Activated CD8-positive, alpha-beta memory T cell treated with anti-CD3 and anti-CD28 coated beads, Interleukin-2, amount 50 U/mL, for 1 hour (primary cell): Measurements from ENCODE around the gene RUVBL1.

Experiments used
- DNase-seq: peaks from one replicate; pipeline ENCODE4 v3.0.0-alpha.2; 2020; ENCODE audit errors: extremely low read depth

RUVBL1 gene

GRCh38 chr3:128067489-128067888 is 56.1 kb downstream of the RUVBL1 start:
- DNase-seq: no peak

DNA sequence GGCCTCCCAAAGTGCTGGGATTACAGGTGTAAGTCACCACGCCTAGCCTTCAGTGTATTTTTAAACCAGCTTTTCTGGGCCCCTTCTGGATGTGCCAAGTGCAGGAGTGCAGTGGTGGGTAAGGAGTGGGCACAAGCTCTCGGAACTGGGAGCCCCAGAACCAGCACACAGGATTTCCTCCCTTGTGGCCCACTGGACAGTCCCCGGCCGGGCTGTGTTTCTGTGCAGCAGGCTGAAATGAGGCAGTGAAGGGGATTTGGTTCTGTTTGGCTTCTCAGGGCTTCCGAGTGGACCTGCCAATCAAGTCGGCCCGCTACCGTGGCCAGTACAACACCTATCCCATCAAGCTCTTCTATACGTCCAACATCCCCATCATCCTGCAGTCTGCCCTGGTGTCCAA is 56.9 kb downstream of the RUVBL1 start:
- DNase-seq: no peak

GRCh38 chr3:128066114-128066513 is 57.5 kb downstream of the RUVBL1 start:
- no peak for DNase-seq

DNA sequence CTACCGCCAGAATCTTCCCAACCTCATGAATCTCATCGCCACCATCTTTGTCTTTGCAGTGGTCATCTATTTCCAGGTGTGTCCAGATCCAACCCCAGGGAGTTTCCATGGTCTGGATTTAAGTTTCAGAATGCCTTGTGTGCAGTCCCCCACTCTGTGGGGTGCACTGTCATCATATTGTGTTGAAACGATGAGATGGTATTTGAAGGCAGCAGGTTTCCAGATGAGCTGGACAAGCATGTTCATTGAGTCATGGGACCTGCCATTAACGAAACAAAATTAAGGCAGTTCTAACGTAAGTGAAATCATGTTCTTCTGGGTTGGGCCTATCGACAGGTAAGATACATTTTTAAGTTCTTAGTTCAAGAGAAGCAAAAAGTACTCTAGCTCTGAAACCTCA is 58.6 kb downstream of the RUVBL1 start:
- no peak for DNase-seq

DNA sequence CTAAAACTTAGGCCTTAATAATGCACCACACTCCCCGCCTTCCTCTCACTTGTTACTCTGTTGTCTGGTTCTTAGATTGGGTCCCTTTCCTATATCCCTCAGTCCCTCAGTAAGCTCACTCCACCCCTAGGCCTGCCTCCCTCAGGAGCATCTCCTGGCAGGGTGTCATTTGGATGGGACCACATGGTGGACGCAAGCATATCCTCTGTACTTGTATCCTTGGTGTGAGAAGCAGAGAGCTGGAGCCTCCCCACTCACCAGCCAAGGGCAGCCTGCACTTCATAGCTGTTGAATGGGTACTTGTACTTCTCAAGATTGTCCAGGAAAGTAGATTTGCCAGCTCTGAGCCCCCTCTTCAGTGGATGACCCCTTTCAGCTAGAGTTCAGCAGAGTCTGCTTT is 59.7 kb downstream of the RUVBL1 start:
- no peak for DNase-seq

GRCh38 chr3:128062033-128062745 is 61.4 kb downstream of the RUVBL1 start:
- DNase-seq: no peak

DNA sequence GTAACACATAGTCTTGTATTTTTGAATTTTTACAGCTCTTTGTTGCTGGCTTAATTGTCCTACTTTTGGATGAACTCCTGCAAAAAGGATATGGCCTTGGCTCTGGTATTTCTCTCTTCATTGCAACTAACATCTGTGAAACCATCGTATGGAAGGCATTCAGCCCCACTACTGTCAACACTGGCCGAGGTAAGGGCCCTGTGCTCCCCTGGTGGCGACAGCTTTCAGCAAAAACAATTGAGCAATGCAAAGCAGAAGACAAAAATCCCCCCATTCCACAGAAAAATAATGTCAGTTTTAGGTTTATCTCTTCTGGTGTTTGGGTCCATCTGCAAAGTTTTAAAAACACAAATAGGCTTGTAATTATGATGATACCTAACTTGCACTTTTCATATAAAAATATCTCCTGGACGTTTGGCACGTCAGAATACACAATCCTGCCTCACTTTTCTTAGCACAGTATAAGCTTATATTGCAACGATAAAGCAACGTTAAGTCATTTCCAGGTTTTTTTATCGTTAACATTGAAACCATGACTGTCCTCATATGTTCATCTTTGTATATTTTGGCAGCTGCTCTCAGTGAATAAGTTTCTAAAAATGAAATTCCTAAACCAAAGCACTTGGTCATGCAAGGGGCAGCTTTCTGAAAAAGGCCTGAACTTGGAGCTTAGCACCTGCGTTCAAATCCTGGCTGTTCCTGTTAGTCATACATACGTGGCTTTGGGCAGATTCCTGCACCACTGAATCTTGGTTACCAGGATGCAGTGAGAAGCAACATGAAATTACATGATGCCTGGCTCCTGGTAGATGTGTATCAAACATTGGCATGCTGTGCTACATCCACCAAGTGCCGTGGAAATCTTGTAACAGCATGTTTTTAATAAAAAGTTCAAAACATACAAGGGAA is 62.9 kb downstream of the RUVBL1 start:
- DNase-seq: no peak

GRCh38 chr3:128056258-128056657 is 67.4 kb downstream of the RUVBL1 start:
- no peak for DNase-seq

- DNase-seq: no peak
These were observed 69.2 kb downstream of the RUVBL1 start for GRCh38 chr3:128054367-128054766.

DNA sequence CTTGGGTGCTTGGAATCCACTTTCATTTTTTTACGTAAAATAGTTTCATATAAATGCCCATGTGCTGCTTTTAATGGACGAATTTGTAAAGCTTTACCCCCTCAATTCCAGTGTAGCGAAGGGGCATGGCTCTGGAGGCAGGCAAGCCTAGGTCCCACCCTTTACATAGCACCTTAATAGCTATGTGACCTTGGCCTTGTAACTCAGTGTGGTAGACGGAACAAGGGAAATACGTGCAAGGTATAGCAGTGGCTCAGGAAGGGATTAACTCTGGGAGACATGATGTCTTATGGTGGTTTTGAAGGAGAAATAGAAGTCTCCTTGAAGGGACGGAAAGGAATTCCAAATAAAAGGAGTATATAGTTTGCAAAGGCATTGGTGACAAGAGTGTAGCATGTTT is 70.0 kb downstream of the RUVBL1 start:
- no peak for DNase-seq

DNA sequence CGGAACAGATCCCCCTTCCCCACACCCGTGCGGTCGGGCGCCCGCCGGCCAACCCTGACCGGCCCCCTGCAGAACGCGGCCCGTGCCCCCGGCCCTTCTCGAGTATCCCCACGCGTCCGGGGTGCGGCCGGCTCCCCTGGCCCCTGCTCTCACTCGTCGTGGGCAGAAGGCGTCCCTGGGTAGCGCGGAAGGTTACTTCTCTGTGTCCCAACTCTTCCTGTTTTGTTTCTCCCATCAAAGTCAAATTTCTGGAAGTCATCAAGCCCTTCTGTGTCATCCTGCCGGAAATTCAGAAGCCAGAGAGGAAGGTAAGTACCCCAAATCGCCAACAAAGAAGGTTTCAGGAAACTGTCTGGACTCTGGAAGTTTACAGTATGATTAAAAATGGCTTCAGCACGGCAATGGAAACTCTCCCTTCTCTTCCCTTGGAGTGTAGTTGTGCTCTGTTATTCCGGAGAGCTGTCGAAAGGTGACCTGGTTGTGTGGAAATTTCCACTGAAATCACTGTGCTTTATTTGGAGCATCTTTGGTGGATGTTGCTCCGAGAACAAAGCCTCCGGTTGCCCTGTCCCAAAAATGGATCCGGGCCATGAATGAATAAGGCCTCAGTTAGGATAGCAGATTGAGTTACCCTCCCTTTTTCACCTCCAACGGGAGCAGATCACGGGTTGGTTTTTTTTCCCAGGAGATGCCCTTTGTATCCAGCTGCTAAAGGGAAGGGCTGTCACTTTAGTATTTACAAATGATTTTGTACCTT is 70.8 kb downstream of the RUVBL1 start:
- no peak for DNase-seq

- peak; percentile 73 for DNase-seq
These were observed 71.6 kb downstream of the RUVBL1 start, which contains the start of gene SEC61A1 for GRCh38 chr3:128051837-128052594. TSS of gene SEC61A1 (plus strand) at chr3:128052437. CDS start at chr3:128052553, 116 bp downstream.

- no peak for DNase-seq
These were observed 72.2 kb downstream of the RUVBL1 start for GRCh38 chr3:128051459-128051836.

DNA sequence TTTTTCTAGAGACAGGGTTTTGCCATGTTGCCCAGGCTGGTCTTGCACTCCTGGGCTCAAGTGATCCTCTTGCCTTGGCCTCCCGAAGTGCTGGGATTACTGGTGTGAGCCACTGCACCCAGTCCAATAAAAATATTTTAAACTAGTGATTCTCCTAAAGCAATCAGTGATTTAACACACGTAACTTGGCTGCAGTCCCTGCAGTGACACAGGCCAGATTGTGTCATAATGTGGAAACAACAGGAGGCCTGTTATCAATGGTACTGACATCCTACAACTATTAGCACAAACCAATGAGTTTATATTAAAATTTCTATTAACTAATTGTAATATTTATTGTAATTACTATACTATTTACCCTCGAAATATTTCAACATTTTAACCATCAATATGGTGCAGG is 73.0 kb downstream of the RUVBL1 start:
- no peak for DNase-seq

DNA sequence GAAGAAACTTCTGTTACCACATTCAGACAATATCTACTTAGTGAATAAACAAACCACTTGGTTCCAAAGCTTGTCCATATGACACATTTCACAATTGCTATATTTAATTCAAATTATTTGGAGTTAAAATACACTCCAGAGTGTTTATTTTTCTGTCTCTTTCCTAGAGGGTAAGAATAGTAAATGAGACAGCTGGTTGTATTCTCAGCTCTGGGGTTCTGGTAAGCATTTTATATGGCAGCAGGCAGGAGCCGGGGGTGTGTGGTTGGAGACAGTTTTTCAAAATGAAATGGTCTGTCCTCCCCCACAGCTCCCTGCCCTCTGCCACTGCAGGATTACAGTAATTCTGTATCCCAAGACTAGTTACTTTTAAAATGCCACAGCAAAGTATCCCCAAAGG is 82.3 kb downstream of the RUVBL1 start:
- no peak for DNase-seq

DNA sequence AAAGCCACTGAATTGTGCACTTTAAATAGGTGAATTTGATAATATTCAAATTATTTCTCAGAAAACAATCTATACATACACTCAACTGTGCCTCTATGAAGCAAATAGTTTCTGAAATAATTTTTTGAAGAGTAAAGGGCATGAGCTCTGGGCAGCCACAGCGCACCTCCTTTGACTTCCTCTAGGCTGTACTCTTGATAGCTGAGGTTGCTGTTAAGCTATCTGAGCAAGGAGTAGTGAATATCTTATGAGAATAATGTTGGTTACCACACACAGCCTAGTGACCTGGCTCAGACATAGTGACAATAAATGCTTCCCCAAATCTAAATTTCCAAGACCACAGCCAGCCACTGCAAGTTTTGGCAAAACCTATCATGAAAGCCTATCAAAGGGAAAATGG is 83.0 kb downstream of the RUVBL1 start:
- DNase-seq: no peak

DNA sequence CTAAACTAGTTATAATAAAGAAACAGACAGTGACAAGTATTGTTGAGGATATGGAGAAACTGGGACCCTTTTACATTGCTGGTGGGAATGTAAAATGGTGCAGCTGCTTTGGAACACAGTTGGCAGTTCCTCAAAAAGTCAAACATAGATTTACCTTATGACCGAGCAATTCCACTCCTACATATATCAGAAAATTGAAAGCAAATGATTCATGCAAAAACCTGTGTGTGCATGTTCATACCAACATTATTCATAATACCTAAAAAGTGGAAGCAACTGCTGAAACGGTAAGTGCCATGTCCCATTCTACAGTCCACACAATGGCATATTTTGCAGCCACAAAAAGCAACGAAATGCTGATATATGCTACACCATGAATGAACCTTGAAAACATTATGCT is 83.6 kb downstream of the RUVBL1 start:
- DNase-seq: no peak

- DNase-seq: no peak
These were observed 87.5 kb downstream of the RUVBL1 start for GRCh38 chr3:128036119-128036518.

GRCh38 chr3:128033102-128033501 is 90.5 kb downstream of the RUVBL1 start:
- DNase-seq: no peak
